ENCODE data around the gene FKBP3.
"Not testable (repeated sequence)": the region's sequence is repeated elsewhere in the genome, so short reads cannot be mapped to it uniquely, and the experiment has no call there.

The FKBP3 gene

GRCh38 chr14:45134051-45134958 is at the start of gene FKBP3:
Gene FKBP3 (minus strand): TSS chr14:45134481. CDS start chr14:45134456, 25 bp downstream.
- DNase-seq, result peak; percentile 88 to 95
- Mint-ChIP-seq H3K4me3 (peak within 1 kb of the TSS; percentile 96 to 100), H3K4me1 (peaks cover 24% of the 10 kb centered on the region), H3K27ac (peak within 1 kb of the TSS; percentile 99 to 100), H3K27me3 (no peaks in the 10 kb centered on the region), H3K9me3 (no peaks in the 10 kb centered on the region)
- peak; percentile 97 for ATAC-seq

DNA sequence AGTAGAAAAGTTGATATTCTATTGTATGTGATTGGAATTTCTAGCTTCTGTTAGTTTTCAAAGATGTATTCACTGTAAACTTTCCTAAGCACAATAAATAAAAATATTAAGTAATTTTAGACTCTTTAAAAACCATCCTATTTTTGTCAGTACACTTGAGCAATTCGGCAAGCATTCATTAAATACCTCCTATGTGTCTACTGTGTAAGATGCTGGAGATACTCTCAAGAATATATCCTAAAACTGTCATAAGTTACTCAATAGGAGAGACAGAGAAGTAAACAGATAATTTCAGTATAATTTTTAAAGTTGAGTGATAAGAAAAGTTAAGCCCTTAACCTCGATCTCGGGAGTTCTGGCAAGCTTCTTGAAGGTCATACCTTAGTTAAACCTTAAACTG is 47.5 kb upstream of the FKBP3 start:
- ATAC-seq, result no peak
- DNase-seq, result no peak
- no peak overlapping the region for H3K4me3 Mint-ChIP-seq
- H3K27ac Mint-ChIP-seq, result no peak overlapping the region
- no peaks in the 10 kb centered on the region for H3K4me1 Mint-ChIP-seq
- no peaks in the 10 kb centered on the region for H3K9me3 Mint-ChIP-seq
- H3K27me3 Mint-ChIP-seq, result no peaks in the 10 kb centered on the region

- Mint-ChIP-seq H3K27me3 (no peaks in the 10 kb centered on the region), H3K4me1 (no peaks in the 10 kb centered on the region), H3K4me3 (no peak overlapping the region), H3K9me3 (no peaks in the 10 kb centered on the region), H3K27ac (peak overlapping the region in 1 of 2 donors; percentile 61)
- no peak for ATAC-seq
- no peak for DNase-seq
These were observed 47.0 kb upstream of the FKBP3 start for GRCh38 chr14:45181329-45181728.

DNA sequence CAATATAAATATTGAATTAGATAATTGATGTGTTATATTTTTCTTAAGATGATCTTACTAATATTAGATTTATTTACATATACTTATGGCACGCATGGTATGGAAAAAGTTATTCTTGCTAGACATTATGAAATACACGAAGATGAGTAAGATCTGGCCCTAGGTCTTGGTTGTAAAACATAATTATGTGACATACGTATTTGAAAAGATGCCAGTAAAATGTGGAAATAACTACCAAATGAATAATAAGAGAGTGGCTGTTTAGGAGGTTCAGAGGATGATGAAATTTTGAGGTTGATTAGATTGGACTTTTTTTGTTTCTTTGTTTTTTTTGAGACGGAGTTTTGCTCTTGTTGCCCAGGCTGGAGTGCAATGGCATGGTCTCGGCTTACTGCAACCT is 42.8 kb upstream of the FKBP3 start:
- ATAC-seq, result no peak

DNA sequence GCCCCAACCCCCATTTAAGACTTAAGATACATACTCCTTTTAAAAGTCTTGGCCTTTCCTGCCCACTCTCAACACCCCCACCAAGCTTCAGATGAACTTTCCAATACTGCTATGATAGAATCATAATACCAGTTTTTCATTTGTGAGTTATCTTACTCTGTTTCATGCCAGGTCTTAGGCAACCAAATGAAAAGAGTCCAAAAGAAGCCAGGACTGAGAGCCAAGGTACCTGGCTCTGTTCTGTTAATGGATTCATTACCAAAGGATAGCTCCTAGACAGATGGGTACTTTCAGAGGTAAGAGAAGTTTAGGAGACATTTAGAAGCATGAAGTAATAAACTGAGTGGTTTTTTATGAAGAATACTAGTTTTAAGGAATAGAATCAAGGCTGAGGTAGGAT is 35.6 kb upstream of the FKBP3 start:
- ATAC-seq (no peak), DNase-seq (no peak)
- no peak overlapping the region for H3K4me3 Mint-ChIP-seq
- no peaks in the 10 kb centered on the region for H3K4me1 Mint-ChIP-seq
- no peaks in the 10 kb centered on the region for H3K9me3 Mint-ChIP-seq
- H3K27me3 Mint-ChIP-seq, result no peaks in the 10 kb centered on the region
- H3K27ac Mint-ChIP-seq, result no peak overlapping the region

More for the DNA sequence above, 42.8 kb upstream of the FKBP3 start:
- H3K4me1 Mint-ChIP-seq, result no peaks in the 10 kb centered on the region
- no peak for DNase-seq
- no peaks in the 10 kb centered on the region for H3K9me3 Mint-ChIP-seq
- H3K27me3 Mint-ChIP-seq, result no peaks in the 10 kb centered on the region
- H3K27ac Mint-ChIP-seq, result no peak overlapping the region
- no peak overlapping the region for H3K4me3 Mint-ChIP-seq

DNA sequence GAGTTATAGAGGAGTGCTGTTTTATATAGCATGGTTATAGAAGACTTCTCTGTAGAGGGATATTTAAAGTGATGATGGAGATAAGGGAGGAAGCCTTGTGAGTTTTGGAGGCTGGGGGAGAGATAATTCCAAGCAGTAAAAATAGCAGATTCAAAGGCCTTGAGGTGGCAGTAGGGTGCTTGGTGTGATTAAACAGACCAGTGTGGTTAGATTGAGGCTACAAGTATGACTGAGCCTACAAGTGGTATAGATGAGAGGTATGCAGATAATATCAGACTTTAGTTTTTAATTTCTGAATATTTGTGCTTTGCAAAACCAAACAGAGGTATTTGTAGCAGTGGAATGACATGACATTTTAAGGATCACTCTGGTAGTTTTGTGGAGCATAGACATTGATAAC is 21.8 kb upstream of the FKBP3 start:
- Mint-ChIP-seq H3K27ac (peak overlapping the region in 1 of 2 donors; percentile 2), H3K27me3 (no peaks in the 10 kb centered on the region), H3K9me3 (no peaks in the 10 kb centered on the region), H3K4me3 (no peak overlapping the region), H3K4me1 (peaks cover 9% of the 10 kb centered on the region)
- DNase-seq (no peak), ATAC-seq (peak; percentile 95)

- no peak overlapping the region for H3K4me3 Mint-ChIP-seq
- no peaks in the 10 kb centered on the region for H3K27me3 Mint-ChIP-seq
- no peak for DNase-seq
- H3K27ac Mint-ChIP-seq, result no peak overlapping the region
- no peaks in the 10 kb centered on the region for H3K9me3 Mint-ChIP-seq
- no peak for ATAC-seq
- H3K4me1 Mint-ChIP-seq, result peaks cover 1% of the 10 kb centered on the region
These were observed 16.2 kb upstream of the FKBP3 start for GRCh38 chr14:45150386-45150890.

- Mint-ChIP-seq H3K27ac (no peak overlapping the region), H3K9me3 (no peaks in the 10 kb centered on the region), H3K4me1 (peaks cover 8% of the 10 kb centered on the region), H3K4me3 (no peak overlapping the region), H3K27me3 (no peaks in the 10 kb centered on the region)
- DNase-seq, result no peak
- ATAC-seq, result no peak
These were observed 15.3 kb upstream of the FKBP3 start for GRCh38 chr14:45149602-45150001.

GRCh38 chr14:45145214-45145613 is 10.9 kb upstream of the FKBP3 start:
- Mint-ChIP-seq H3K27me3 (no peaks in the 10 kb centered on the region), H3K27ac (no peak overlapping the region), H3K4me1 (peaks cover 8% of the 10 kb centered on the region), H3K9me3 (no peaks in the 10 kb centered on the region), H3K4me3 (no peak overlapping the region)
- ATAC-seq (peak; percentile 58), DNase-seq (no peak)

DNA sequence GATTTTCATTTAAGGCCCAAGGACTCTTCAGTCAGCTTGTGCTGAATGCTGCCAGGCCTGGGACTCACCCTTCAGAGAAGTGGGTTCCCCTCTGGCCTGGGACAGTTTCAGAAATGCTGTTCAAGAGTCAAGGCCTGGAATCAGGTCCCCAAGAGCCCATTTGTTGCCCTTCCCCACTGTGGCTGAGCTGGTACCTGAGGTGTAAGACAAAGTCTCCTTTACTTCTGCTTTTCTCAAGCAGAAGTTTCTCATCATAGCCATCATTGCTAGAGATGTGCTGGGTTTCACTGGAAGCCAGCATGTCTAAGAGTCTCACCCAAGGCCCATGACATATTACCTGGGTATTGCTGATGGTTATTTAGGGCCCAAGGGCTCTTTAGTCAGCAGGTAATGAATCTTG is 10.4 kb upstream of the FKBP3 start:
- no peaks in the 10 kb centered on the region for H3K27me3 Mint-ChIP-seq
- ATAC-seq, result no peak
- no peak overlapping the region for H3K4me3 Mint-ChIP-seq
- H3K27ac Mint-ChIP-seq, result no peak overlapping the region
- no peak for DNase-seq
- no peaks in the 10 kb centered on the region for H3K9me3 Mint-ChIP-seq
- peaks cover 8% of the 10 kb centered on the region for H3K4me1 Mint-ChIP-seq

DNA sequence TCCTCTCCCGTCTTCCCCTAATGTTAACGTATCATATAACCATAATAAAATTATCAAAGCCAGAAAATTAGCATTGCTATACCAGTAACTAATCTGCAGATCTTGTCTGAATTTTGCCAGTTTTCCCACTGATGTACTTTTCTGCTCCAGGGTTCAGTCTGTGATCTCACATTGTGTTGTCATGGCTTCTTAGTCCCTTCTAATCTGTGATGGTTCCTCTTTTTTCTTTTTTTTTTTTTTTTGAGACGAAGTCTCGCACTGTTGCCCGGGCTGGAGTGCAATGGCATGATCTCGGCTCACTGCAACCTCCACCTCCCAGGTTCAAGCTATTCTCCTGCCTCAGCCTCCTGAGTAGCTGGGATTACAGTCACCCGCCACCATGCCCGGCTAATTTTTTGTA is 7.8 kb upstream of the FKBP3 start:
- not testable (repeated sequence) for ATAC-seq, H3K27ac Mint-ChIP-seq, H3K4me3 Mint-ChIP-seq, H3K9me3 Mint-ChIP-seq, DNase-seq, H3K27me3 Mint-ChIP-seq
- peaks cover 25% of the 10 kb centered on the region for H3K4me1 Mint-ChIP-seq

DNA sequence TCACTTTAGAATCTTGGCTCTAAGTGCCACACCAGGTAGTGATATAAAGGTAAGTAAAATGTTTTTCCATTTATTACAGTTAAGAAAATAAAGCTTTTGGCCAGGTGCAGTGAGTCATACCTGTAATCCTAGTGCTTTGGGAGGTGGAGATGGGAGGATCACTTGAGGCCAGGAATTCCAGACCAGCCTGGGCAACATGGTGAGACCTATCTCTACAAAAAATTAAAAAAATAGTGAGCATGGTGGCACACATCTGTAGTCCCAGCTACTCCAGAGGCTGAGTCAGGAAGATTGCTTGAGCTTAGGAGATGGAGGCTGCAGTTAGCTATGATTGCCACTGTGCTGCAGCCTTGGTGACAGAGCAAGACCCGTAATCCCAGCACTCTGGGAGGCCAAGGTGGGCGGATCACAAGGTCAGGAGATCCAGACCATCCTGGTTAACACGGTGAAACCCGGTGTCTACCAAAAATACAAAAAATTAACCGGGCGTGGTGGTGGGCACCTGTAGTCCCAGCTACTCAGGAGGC is 6.4 kb upstream of the FKBP3 start:
- peaks cover 26% of the 10 kb centered on the region for H3K4me1 Mint-ChIP-seq
- H3K9me3 Mint-ChIP-seq, result no peaks in the 10 kb centered on the region
- no peak overlapping the region for H3K27ac Mint-ChIP-seq
- ATAC-seq (no peak), DNase-seq (no peak)
- H3K27me3 Mint-ChIP-seq, result no peaks in the 10 kb centered on the region
- H3K4me3 Mint-ChIP-seq, result no peak overlapping the region

DNA sequence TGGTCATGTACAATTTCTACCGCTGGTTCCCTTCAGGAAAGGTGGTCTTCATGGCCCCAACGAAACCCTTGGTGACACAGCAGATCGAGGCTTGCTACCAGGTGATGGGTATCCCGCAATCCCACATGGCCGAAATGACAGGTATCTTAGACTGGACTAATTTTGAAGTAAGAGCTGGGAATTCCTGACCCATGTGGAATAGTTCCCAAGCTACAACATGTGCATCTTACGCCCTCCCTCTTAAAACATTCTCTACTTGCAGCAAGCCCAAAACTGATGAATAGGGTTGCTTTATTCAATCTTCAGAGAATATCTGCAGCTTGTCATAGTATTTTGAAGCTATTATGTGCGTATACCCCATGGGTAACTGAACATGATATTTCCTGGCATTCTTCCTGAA is 2.1 kb upstream of the FKBP3 start:
- peaks cover 26% of the 10 kb centered on the region for H3K4me1 Mint-ChIP-seq

GRCh38 chr14:45135659-45136395 is 1.5 kb upstream of the FKBP3 start, which contains the start of gene FANCM:
Gene FANCM (plus strand): TSS chr14:45135930. CDS start chr14:45136032, 102 bp downstream.
- Mint-ChIP-seq H3K27me3 (no peaks in the 10 kb centered on the region), H3K9me3 (no peaks in the 10 kb centered on the region), H3K4me1 (peaks cover 26% of the 10 kb centered on the region), H3K27ac (peak within 1 kb of the TSS; percentile 99 to 100), H3K4me3 (peak within 1 kb of the TSS; percentile 96 to 100)
- ATAC-seq (peak; percentile 55), DNase-seq (peak; percentile 78 to 87)

More for the DNA sequence above, 2.1 kb upstream of the FKBP3 start:
- no peaks in the 10 kb centered on the region for H3K27me3 Mint-ChIP-seq
- DNase-seq (no peak), ATAC-seq (no peak)
- peak overlapping the region; percentile 96 to 100 for H3K4me3 Mint-ChIP-seq
- H3K9me3 Mint-ChIP-seq, result no peaks in the 10 kb centered on the region
- peak overlapping the region; percentile 86 to 99 for H3K27ac Mint-ChIP-seq

DNA sequence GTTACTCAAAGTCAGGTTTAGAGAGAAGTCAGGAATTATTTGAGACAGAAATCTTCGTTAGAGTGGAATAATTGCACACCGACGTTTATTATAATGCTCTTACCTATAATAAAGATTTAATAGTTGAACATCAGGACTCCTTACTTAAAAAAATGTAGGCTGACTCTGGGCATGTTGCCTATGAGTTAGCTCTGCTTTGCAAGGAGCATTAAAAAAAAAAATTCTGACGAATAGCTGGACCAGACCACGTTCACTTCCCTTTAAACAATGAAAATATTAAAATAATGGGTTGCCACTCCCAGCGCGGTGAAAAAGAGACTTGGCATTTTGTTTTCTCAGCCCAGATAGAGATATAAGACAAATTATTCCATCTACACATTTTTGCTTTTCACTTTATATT is 875 bp upstream of the FKBP3 start:
- H3K4me1 Mint-ChIP-seq, result peaks cover 26% of the 10 kb centered on the region
- DNase-seq, result no peak

More for the DNA sequence above, 875 bp upstream of the FKBP3 start:
- no peaks in the 10 kb centered on the region for H3K27me3 Mint-ChIP-seq
- H3K27ac Mint-ChIP-seq, result peak overlapping the region; percentile 99 to 100
- no peak for ATAC-seq
- no peaks in the 10 kb centered on the region for H3K9me3 Mint-ChIP-seq
- H3K4me3 Mint-ChIP-seq, result peak overlapping the region; percentile 96 to 100

Measured in stimulated activated naive CD8-positive, alpha-beta T cell treated with anti-CD3 and anti-CD28 coated beads, Interleukin-15, amount 100 ng/mL, for 72 hours (primary cell).